Stimulated activated CD4-positive, alpha-beta T cell treated with anti-CD3 and anti-CD28 coated beads, Interleukin-1b, Interleukin-23, amount 100 ng/mL, for 4 hours (primary cell): Measurements from ENCODE around the gene SLC26A8.

Experiments
- DNase-seq, 2 donors: peaks; one replicate each; pipeline ENCODE4 v3.0.0-alpha.2; 2020; ENCODE audit warnings: low read depth in 2 of 2

The SLC26A8 gene

DNA sequence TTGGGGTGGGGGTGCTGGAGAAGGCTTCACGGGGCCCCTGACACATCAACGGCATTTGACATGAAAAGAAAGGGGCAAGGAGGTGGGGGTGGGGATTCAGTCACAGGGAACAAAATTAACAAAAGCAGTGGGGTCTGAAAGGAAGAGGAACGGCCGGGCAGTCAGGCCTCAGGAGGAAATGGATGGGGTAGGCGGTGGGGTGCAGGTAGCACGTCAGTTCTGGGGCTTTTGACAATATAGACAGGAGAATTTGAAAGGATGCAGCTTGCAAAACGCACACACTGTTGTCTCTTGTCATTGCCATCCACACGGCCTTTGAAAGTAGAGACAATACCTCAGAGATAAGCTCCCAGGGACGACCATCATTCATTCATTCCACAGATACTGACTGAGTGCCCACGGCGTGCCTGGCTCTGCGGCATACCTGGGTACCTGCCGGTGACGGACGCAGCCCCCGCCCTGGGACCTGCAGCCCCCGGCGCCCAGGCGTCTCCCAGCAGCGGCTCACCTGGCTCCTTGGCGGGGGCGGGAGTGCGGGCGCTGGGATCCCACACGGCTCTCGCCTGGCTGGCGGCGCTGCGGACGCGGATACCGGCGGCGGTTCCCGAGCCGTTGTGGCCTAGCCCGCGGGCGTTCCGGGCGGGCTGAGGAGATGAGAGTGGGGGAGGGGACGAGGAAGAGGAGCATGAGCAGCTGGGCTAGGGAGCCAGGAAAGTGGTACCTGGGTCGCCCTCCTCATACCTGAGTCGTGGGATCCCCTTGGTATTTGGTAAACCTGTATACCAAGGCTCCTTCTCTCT, at the start of gene SLC26A8:
TSS of gene SLC26A8 (minus strand) at position 646 of the 800 bp plus-strand sequence. CDS start 4,934 bp downstream, outside the sequence.
- DNase-seq = no peak

GRCh38 chr6:36073587-36073986, 49.1 kb upstream of the SLC26A8 start:
- no peak for DNase-seq

GRCh38 chr6:36072681-36073080, 48.2 kb upstream of the SLC26A8 start:
- no peak for DNase-seq

GRCh38 chr6:36071714-36072113, 47.3 kb upstream of the SLC26A8 start:
- no peak for DNase-seq

DNA sequence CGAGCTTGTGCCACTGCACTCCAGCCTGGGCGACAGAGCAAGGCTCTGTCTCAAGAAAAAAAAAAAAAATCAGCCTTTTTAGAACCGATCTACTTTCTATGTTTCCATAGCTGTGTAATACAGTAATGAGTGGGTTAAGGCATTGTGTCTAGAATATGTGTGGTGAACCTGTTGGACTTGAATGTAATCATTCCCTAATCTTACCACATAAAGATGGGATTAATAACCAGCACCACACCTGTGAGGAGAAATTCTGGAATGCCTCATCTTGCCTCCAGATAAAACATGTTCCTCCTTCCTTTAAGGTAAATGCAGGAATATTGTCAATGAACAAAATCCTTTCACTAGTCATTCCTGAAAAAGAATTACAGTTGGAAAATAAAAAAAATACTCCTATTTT, 46.8 kb upstream of the SLC26A8 start:
- DNase-seq = no peak

DNA sequence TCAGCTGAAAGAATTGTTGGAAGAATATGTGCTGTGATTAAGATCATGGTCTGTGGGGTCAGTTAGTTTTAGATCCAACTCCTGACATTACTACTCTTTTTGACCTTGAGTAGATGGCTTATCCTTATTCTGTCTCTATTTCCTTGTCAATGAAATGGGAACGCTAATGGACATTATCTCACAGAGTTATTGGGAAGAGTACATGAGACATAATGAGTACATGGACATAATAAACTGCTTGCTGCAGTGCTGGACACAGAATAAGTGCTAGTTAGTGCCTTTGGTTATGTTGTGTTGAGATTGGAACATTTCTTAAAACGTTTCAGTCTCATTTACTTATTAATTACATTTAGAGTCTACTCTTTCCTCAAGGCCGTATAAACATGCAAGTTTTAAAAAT, 45.8 kb upstream of the SLC26A8 start:
- DNase-seq = no peak

GRCh38 chr6:36069573-36069972, 45.1 kb upstream of the SLC26A8 start:
- DNase-seq = no peak

DNA sequence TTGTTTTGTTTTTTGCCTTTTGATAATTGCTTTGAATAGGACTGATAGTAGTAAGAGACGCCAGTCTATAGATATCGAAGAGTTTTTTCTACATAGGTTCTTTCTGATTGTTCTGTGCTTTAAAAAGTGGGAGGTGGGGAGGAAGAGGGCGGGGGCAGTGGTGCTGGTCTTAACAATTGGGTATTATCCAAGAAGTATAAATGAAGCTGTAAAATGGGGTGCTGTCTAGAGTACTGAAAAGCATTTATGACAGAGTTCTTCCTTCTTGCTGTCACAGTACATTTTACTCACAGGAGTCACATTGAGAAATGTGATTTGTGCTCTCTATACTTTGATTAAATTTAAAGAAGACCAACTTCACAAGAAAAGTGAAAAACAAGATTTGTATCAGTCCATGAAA, 44.1 kb upstream of the SLC26A8 start:
- DNase-seq = no peak

DNA sequence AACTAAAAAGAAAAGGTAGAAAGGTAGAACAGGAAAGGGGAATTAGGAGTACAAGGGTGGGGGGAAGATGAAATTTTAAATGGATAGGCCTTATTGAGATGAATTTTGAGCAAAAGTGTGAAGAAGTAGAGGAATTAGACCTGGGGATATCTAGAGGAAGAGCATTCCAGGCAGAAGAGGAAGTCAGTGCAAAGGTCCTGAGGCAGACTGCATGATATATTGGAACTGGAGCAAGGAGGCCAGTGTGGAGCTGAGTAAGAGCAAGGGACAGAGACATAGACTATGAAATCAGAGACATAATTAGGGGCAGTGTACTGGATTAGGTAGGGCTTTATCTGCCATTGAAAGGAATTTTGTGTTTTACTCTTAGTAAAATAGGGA, 43.6 kb upstream of the SLC26A8 start:
- no peak for DNase-seq

DNA sequence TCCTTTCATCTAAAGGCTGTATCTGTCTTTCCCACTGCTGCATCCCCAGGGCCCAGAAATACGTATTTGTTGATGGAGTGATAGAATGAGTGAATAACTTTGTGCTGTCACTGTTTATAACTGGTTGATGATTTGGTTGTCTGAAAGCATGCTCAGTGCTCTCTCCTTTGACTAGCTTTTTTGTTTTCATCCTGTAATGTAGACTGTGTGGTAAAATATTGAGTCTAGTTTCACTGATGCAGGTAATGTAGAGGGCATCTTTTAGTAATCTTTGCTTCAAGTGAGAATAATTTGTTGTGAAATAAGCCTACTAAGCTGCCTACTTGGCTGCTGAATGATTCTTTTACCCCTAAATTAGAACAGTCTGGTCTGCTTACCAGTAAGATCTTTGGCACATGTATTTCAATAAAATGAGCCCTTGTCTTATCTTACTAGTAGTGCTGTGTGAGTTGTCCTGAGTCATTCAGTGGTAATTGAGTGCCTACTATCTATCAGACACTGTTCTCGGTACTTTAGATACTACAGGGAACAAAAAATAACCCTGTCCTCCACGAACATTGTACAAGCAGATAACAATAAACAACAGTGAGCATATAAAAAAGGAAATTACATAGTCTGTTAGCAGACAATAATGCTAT, 43.1 kb upstream of the SLC26A8 start:
- DNase-seq = no peak

- DNase-seq = no peak
Observed at GRCh38 chr6:36066817-36067216, 42.4 kb upstream of the SLC26A8 start.

DNA sequence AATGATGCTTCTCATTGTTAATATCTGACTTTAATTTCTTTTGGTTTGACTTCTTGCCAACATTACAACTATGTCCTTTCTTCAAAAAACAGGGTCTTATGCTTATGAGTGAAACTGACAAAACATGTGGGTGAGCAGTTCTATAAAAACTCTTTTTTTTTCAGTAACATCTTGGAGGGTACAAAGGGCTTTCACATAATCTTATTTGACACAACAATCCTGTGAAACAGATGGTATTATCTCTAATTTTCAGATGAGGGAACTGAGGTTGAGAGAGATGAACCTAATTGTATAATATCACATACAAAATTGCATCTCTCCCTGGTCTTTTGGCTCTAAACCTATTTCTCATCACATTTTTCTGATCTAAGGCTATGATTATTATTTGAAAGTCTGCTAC, 41.5 kb upstream of the SLC26A8 start:
- no peak for DNase-seq

DNA sequence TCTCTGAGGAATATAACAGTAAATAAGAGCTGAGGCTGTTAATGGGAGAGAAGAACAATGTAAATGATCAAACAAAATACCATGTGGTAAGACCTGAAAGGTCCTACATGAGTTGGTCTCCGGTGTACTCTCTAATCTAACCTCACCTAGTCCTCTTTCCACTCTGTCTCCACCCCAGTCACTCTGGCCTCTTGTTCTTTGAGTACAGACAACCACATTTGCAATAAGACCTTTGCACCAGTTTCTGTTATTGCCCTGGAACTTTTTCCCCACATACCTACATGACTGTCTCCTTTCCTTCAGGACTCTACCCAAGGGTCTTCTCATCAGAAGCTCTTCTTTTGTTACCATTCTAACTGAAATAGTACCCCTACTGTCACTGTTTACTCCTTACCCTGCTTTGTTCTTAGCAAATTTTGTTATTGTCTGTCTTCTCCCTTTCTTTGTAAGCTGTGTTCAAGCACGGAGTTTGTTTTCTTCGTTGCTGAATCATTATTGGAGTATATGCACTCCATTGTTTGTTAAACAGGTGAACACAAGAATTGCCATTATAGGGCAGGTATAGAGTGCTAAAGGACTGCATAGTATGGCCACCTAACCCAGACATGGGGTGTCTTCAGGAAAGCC, 40.4 kb upstream of the SLC26A8 start:
- DNase-seq = no peak

DNA sequence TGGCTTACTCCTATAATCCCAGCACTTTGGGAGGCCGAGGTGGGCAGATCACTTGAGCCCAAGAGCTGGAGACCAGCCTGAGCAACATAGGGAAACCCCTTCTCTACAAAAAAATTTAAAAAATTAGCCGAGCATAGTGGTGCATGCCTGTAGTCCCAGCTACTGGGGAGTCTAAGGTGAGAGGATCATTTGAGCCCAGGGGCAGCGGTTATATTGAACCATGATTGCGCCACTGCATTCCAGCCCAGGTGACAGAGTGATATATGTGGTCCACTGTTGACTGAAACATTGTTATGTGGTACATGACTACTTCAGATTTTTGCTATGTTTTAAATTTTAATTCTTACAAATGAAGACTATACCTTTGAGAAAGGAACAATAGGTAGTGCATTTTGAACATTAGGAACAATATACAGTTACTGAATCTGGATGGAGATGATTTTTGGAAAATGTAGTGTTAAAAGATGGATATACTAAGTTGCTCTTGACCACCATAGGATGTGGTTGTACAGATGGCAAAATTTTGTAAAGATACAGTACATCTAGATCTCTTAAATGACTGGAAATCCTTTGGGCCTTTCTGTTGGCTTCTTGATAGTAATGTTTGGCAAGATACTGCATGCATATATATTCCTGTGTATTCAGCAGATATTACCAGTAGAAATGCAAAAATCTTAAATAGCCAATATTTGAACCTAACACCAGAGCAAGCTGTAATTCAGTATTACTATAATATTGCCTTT, 39.0 kb upstream of the SLC26A8 start:
- DNase-seq = no peak

- DNase-seq = no peak
Observed at GRCh38 chr6:36062247-36062646, 37.8 kb upstream of the SLC26A8 start.

DNA sequence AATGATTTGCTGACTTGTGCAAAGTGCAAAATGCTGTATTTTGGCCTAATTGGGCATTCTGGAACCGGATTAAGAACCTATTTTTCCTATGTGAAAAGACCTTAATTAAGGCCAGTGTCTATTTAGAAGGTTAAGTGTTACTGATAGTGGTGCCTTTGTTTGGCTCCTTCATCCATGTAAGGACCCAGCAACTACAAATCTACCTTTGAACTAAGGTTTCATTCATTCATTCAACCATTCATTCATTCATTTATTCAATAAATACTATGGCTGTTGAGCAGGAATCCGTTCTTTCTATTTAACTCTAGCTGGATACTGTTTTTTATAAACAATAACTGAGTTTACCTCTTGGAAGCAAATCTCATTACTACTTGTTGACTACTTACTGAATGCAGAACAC, 36.8 kb upstream of the SLC26A8 start:
- no peak for DNase-seq

- DNase-seq = no peak
Observed at GRCh38 chr6:36056178-36056577, 31.7 kb upstream of the SLC26A8 start.

GRCh38 chr6:36054956-36055355, 30.5 kb upstream of the SLC26A8 start:
- no peak for DNase-seq

- DNase-seq = no peak
Observed at GRCh38 chr6:36054415-36054814, 30.0 kb upstream of the SLC26A8 start.

GRCh38 chr6:36053878-36054277, 29.4 kb upstream of the SLC26A8 start:
- no peak for DNase-seq

DNA sequence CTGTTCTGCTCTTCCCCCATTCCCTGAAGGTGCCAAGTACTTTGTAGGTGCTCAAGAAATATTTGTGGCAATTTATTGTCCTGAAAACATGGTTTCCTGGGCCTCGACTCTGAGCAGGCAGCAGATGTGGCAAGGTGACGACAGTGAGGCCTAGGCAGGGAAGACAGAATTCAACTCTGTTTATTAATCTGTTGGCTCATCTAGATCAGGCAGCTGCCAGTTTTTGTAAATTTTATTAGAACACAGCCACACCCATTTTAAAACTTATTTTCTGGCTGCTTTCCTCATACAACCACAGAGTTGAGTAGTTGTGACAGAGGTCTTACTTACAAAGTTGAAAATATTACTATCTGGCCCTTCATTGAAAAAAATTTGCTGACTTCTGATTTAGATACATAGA, 27.7 kb upstream of the SLC26A8 start:
- no peak for DNase-seq

- DNase-seq = no peak
Observed at GRCh38 chr6:36050947-36051710, 26.7 kb upstream of the SLC26A8 start.
